HUES6 (cell line): ENCODE data around the gene PLA2G2E.

Experiments
- H3K27ac ChIP-seq: 2 replicates; pipeline ENCODE4 v1.7.0; 2013; ENCODE audit warnings: low read depth, mild to moderate bottlenecking, low read length, inconsistent platforms
- H3K27me3 ChIP-seq: 2 replicates; pipeline ENCODE4 v1.6.1; 2013; ENCODE audit warnings: low read length; ENCODE audit not compliant: control insufficient read depth, insufficient read depth
- H3K36me3 ChIP-seq: 2 replicates; pipeline ENCODE4 v1.6.1; 2013; ENCODE audit warnings: low read length; ENCODE audit not compliant: control insufficient read depth, insufficient read depth
- H3K4me1 ChIP-seq: 2 replicates; pipeline ENCODE4 v1.6.1; 2013; ENCODE audit warnings: low read length; ENCODE audit not compliant: control insufficient read depth, insufficient read depth
- H3K4me3 ChIP-seq: 2 replicates; pipeline ENCODE4 v1.5.1; 2013; ENCODE audit warnings: low read depth, low read length
- H3K9ac ChIP-seq: one replicate; pipeline ENCODE4 v1.6.1; 2013; ENCODE audit warnings: mild to moderate bottlenecking, low read length
- H3K9me3 ChIP-seq: 2 replicates; pipeline ENCODE4 v1.6.1; 2013; ENCODE audit warnings: low read depth, low read length; ENCODE audit not compliant: control insufficient read depth, insufficient read depth

PLA2G2E gene

GRCh38 chr1:19949016-19949415 lies 25.6 kb upstream of the PLA2G2E start:
- H3K27me3 ChIP-seq: no peaks in the 10 kb centered on the region
- no peak overlapping the region for H3K27ac ChIP-seq
- no peak overlapping the region for H3K4me3 ChIP-seq
- peaks cover 5% of the 10 kb centered on the region; the same call in 1 of the 2 replicates for H3K4me1 ChIP-seq
- H3K36me3 ChIP-seq: no peaks in the 10 kb centered on the region
- no peak overlapping the region for H3K9ac ChIP-seq
- peaks cover 12% of the 10 kb centered on the region for H3K9me3 ChIP-seq

- H3K4me3 ChIP-seq: no peak overlapping the region
- H3K27ac ChIP-seq: no peak overlapping the region
These were observed 23.6 kb upstream of the PLA2G2E start for GRCh38 chr1:19946971-19947370.

GRCh38 chr1:19946331-19946751 lies 22.9 kb upstream of the PLA2G2E start:
- Histone ChIP-seq H3K9me3 (peaks cover 2% of the 10 kb centered on the region; the same call in 1 of the 2 replicates), H3K27me3 (no peaks in the 10 kb centered on the region), H3K4me3 (no peak overlapping the region)

More at GRCh38 chr1:19946971-19947370, 23.6 kb upstream of the PLA2G2E start:
- Histone ChIP-seq H3K27me3 (no peaks in the 10 kb centered on the region), H3K9ac (no peak overlapping the region), H3K9me3 (no peaks in the 10 kb centered on the region; the same call in 1 of the 2 replicates), H3K36me3 (no peaks in the 10 kb centered on the region), H3K4me1 (peaks cover 5% of the 10 kb centered on the region; the same call in 1 of the 2 replicates)

GRCh38 chr1:19945914-19946313 lies 22.5 kb upstream of the PLA2G2E start:
- Histone ChIP-seq H3K27ac (no peak overlapping the region), H3K4me3 (no peak overlapping the region), H3K4me1 (peaks cover 5% of the 10 kb centered on the region), H3K9ac (no peak overlapping the region), H3K9me3 (peaks cover 2% of the 10 kb centered on the region; the same call in 1 of the 2 replicates), H3K27me3 (no peaks in the 10 kb centered on the region), H3K36me3 (no peaks in the 10 kb centered on the region)

More at GRCh38 chr1:19946331-19946751, 22.9 kb upstream of the PLA2G2E start:
- peaks cover 5% of the 10 kb centered on the region; the same call in 1 of the 2 replicates for H3K4me1 ChIP-seq
- H3K27ac ChIP-seq: no peak overlapping the region
- no peaks in the 10 kb centered on the region for H3K36me3 ChIP-seq
- no peak overlapping the region for H3K9ac ChIP-seq

GRCh38 chr1:19942657-19943056 lies 19.2 kb upstream of the PLA2G2E start:
- H3K4me3 ChIP-seq: no peak overlapping the region
- H3K27me3 ChIP-seq: no peaks in the 10 kb centered on the region

GRCh38 chr1:19942088-19942487 lies 18.7 kb upstream of the PLA2G2E start:
- peaks cover 2% of the 10 kb centered on the region; the same call in 1 of the 2 replicates for H3K9me3 ChIP-seq
- no peaks in the 10 kb centered on the region for H3K27me3 ChIP-seq
- H3K9ac ChIP-seq: no peak overlapping the region
- H3K36me3 ChIP-seq: no peaks in the 10 kb centered on the region
- no peaks in the 10 kb centered on the region; the same call in 1 of the 2 replicates for H3K4me1 ChIP-seq
- no peak overlapping the region for H3K27ac ChIP-seq
- no peak overlapping the region for H3K4me3 ChIP-seq

More at GRCh38 chr1:19942657-19943056, 19.2 kb upstream of the PLA2G2E start:
- no peaks in the 10 kb centered on the region; the same call in 1 of the 2 replicates for H3K4me1 ChIP-seq
- H3K27ac ChIP-seq: no peak overlapping the region
- H3K9ac ChIP-seq: no peak overlapping the region
- no peaks in the 10 kb centered on the region for H3K36me3 ChIP-seq
- H3K9me3 ChIP-seq: peaks cover 2% of the 10 kb centered on the region; the same call in 1 of the 2 replicates

- H3K36me3 ChIP-seq: no peaks in the 10 kb centered on the region
- H3K27me3 ChIP-seq: no peaks in the 10 kb centered on the region
- no peaks in the 10 kb centered on the region; the same call in 1 of the 2 replicates for H3K4me1 ChIP-seq
- H3K27ac ChIP-seq: no peak overlapping the region
- H3K9me3 ChIP-seq: peaks cover 2% of the 10 kb centered on the region; the same call in 1 of the 2 replicates
- H3K4me3 ChIP-seq: no peak overlapping the region
- H3K9ac ChIP-seq: no peak overlapping the region
These were observed 17.8 kb upstream of the PLA2G2E start for GRCh38 chr1:19941206-19941568.

- no peaks in the 10 kb centered on the region for H3K36me3 ChIP-seq
- peaks cover 2% of the 10 kb centered on the region; the same call in 1 of the 2 replicates for H3K9me3 ChIP-seq
- no peaks in the 10 kb centered on the region for H3K27me3 ChIP-seq
- H3K4me3 ChIP-seq: no peak overlapping the region
- H3K27ac ChIP-seq: no peak overlapping the region
- no peaks in the 10 kb centered on the region; the same call in 1 of the 2 replicates for H3K4me1 ChIP-seq
- no peak overlapping the region for H3K9ac ChIP-seq
These were observed 17.2 kb upstream of the PLA2G2E start for GRCh38 chr1:19940486-19941205.

GRCh38 chr1:19938472-19938871 lies 15.1 kb upstream of the PLA2G2E start:
- H3K36me3 ChIP-seq: no peaks in the 10 kb centered on the region
- no peak overlapping the region for H3K4me3 ChIP-seq
- no peak overlapping the region for H3K9ac ChIP-seq
- H3K9me3 ChIP-seq: peaks cover 5% of the 10 kb centered on the region; the same call in 1 of the 2 replicates
- no peaks in the 10 kb centered on the region; the same call in 1 of the 2 replicates for H3K4me1 ChIP-seq
- no peaks in the 10 kb centered on the region for H3K27me3 ChIP-seq
- H3K27ac ChIP-seq: no peak overlapping the region

GRCh38 chr1:19936061-19936750 lies 12.8 kb upstream of the PLA2G2E start:
- Histone ChIP-seq H3K36me3 (no peaks in the 10 kb centered on the region), H3K4me1 (no peaks in the 10 kb centered on the region; the same call in 1 of the 2 replicates), H3K4me3 (no peak overlapping the region), H3K9ac (no peak overlapping the region), H3K9me3 (peaks cover 24% of the 10 kb centered on the region), H3K27me3 (no peaks in the 10 kb centered on the region), H3K27ac (no peak overlapping the region)

GRCh38 chr1:19934336-19934735 lies 10.9 kb upstream of the PLA2G2E start:
- H3K36me3 ChIP-seq: no peaks in the 10 kb centered on the region
- no peak overlapping the region for H3K4me3 ChIP-seq
- H3K27ac ChIP-seq: no peak overlapping the region
- peaks cover 37% of the 10 kb centered on the region for H3K9me3 ChIP-seq
- no peaks in the 10 kb centered on the region for H3K27me3 ChIP-seq
- no peaks in the 10 kb centered on the region for H3K4me1 ChIP-seq
- H3K9ac ChIP-seq: no peak overlapping the region
